Measurements from ENCODE around the gene RAET1L. TPM values are rescaled to one million over a fixed set of nuclear protein-coding genes. Genes with fewer than 3 reads are reported as not detected.

Gene RAET1L
- total RNA-seq, 1 donor from 2014 or later, result not detected

DNA sequence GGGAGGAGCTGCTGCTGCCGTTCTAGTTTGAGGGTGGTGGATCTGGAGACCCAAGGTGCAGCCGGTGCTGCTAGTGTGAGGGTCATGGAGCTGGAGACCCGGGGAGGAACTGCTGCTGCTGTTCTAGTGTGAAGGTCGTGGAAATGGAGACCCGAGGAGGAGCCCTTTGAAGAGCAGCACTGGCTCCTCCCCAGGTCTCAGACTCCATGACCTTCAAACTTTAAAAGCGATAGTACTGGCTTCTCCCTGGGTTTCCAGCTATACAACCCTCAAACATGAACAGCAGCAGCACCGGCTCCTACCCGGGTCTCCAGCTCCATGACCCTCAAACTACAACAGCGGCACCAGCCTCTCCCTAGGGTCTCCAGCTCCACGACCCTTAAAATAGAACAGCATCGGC is 28.1 kb upstream of the RAET1L start:
- Histone ChIP-seq H3K27ac (no peak overlapping the region), H3K4me1 (no peaks in the 10 kb centered on the region), H3K36me3 (no peaks in the 10 kb centered on the region), H3K9me3 (no peaks in the 10 kb centered on the region), H3K4me3 (no peak overlapping the region), H3K27me3 (no peaks in the 10 kb centered on the region)
- peak in 1 of 2 donors; percentile 38 for DNase-seq (ENCODE audit: low spot score in 2 of 2)
- intact Hi-C loops (cut with DNase I), result no loop called here
- no peak for TF ChIP-seq CTCF (IDR thresholded peaks at IDR 0.05)

GRCh38 chr6:150050846-150051245 is 25.5 kb upstream of the RAET1L start:
- no peak for TF ChIP-seq CTCF (IDR thresholded peaks at IDR 0.05)
- H3K4me1 ChIP-seq, result no peaks in the 10 kb centered on the region
- H3K36me3 ChIP-seq, result no peaks in the 10 kb centered on the region
- DNase-seq (ENCODE audit: low spot score in 2 of 2), result no peak
- no peaks in the 10 kb centered on the region for H3K27me3 ChIP-seq
- no peaks in the 10 kb centered on the region for H3K9me3 ChIP-seq
- no peak overlapping the region for H3K4me3 ChIP-seq
- H3K27ac ChIP-seq, result no peak overlapping the region
- intact Hi-C loops (cut with DNase I), result no loop called here

- no peak overlapping the region for H3K4me3 ChIP-seq
- intact Hi-C loops (cut with DNase I), result no loop called here
- TF ChIP-seq CTCF (IDR thresholded peaks at IDR 0.05), result no peak
- H3K9me3 ChIP-seq, result no peaks in the 10 kb centered on the region
- H3K27ac ChIP-seq, result no peak overlapping the region
- H3K36me3 ChIP-seq, result no peaks in the 10 kb centered on the region
- no peaks in the 10 kb centered on the region for H3K4me1 ChIP-seq
- no peak for DNase-seq (ENCODE audit: low spot score in 2 of 2)
- H3K27me3 ChIP-seq, result no peaks in the 10 kb centered on the region
These were observed 22.8 kb upstream of the RAET1L start for GRCh38 chr6:150048099-150048498.

- Histone ChIP-seq H3K27ac (no peak overlapping the region), H3K4me3 (no peak overlapping the region), H3K27me3 (no peaks in the 10 kb centered on the region), H3K4me1 (no peaks in the 10 kb centered on the region), H3K9me3 (no peaks in the 10 kb centered on the region), H3K36me3 (no peaks in the 10 kb centered on the region)
- no peak for TF ChIP-seq CTCF (IDR thresholded peaks at IDR 0.05)
- DNase-seq (ENCODE audit: low spot score in 2 of 2), result no peak
- intact Hi-C loops (cut with DNase I), result no loop called here
These were observed 21.6 kb upstream of the RAET1L start for GRCh38 chr6:150046943-150047342.

DNA sequence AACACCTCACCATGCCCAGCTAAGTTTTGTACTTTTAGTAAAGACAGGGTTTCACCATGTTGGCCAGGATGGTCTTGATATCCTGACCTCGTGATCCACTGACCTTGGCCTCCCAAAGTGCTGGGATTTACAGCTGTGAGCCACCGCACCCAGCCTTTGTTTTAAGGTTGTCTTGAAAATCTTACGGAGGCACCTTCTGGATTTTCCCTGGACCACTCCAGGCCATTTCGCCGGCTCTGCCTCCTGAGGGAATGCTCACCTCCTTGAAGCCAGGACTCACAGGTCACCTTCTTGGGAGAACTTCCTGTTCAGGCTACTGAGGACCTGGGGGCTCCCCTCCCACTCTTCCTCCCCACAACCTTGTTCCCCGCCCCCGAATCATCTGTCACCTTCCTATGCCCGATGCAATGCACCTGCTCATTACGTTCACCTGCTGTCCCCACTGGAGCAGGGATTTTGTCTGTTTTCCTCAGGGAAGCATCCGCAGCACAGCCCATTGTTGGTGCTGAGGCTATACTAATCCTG is 19.4 kb upstream of the RAET1L start:
- DNase-seq (ENCODE audit: low spot score in 2 of 2), result no peak
- intact Hi-C loops (cut with DNase I), result no loop called here
- H3K27me3 ChIP-seq, result peaks cover 7% of the 10 kb centered on the region

More for the DNA sequence above, 19.4 kb upstream of the RAET1L start:
- no peaks in the 10 kb centered on the region for H3K36me3 ChIP-seq
- no peaks in the 10 kb centered on the region for H3K9me3 ChIP-seq
- no peak overlapping the region for H3K27ac ChIP-seq
- TF ChIP-seq CTCF (IDR thresholded peaks at IDR 0.05), result no peak
- no peaks in the 10 kb centered on the region for H3K4me1 ChIP-seq
- no peak overlapping the region for H3K4me3 ChIP-seq

Data from ascending aorta (tissue), 2 donors.